Upper lobe of left lung (tissue), 4 donors: ENCODE measurements around the gene ST7.

Experiments
- EP300 ChIP-seq, 4 donors: sonication (generic); formaldehyde crosslinking; IDR thresholded peaks; one replicate each; pipeline ENCODE4 v1.5.1; 2017; ENCODE audit warnings: antibody characterized with exemption in 4 of 4, control low read depth in 2 of 4
- POLR2A ChIP-seq, 4 donors: fragments of 450-650 bp; IDR thresholded peaks; one replicate each; pipeline ENCODE4 v1.5.1; 2016 to 2017; ENCODE audit warnings: antibody characterized with exemption in 4 of 4, mild to moderate bottlenecking in 2 of 4
- TF ChIP-seq, protein P1 (sequence below), 6 experiments: fragments of 450-650 bp in 4 of 6; fragments of 200-600 bp in 2 of 6; sonication (generic) in 2 of 6; IDR thresholded peaks; one replicate each; pipeline ENCODE4 v1.5.1; 2016 to 2019; ENCODE audit warnings: antibody characterized with exemption in 6 of 6

DNA sequence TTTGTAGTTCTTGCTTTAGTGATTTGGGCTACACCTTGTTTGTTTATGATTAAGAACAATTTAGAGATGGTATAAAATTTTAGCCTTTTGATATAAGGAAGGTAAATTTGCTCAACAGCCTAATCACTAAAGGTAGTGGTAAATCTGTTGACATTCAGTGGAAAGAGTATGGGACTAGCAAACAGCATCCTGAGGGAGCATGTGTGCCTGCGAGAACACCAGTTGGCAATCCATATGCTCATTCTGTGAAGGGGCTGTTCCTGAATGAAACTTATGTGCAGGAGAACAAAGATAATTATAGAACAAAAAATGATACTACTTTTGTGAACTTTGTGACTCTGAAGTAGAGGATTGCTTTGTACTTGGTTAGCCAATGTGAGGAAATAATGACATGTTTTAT is 46.9 kb upstream of the ST7 start:
- TF ChIP-seq POLR2A (IDR thresholded peaks at IDR 0.05) (no peak), EP300 (IDR thresholded peaks at IDR 0.05) (no peak)
- TF ChIP-seq, protein P1, sequence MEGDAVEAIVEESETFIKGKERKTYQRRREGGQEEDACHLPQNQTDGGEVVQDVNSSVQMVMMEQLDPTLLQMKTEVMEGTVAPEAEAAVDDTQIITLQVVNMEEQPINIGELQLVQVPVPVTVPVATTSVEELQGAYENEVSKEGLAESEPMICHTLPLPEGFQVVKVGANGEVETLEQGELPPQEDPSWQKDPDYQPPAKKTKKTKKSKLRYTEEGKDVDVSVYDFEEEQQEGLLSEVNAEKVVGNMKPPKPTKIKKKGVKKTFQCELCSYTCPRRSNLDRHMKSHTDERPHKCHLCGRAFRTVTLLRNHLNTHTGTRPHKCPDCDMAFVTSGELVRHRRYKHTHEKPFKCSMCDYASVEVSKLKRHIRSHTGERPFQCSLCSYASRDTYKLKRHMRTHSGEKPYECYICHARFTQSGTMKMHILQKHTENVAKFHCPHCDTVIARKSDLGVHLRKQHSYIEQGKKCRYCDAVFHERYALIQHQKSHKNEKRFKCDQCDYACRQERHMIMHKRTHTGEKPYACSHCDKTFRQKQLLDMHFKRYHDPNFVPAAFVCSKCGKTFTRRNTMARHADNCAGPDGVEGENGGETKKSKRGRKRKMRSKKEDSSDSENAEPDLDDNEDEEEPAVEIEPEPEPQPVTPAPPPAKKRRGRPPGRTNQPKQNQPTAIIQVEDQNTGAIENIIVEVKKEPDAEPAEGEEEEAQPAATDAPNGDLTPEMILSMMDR (IDR thresholded peaks at IDR 0.05) = no peak
